HEK293 (cell line): ENCODE data around the gene SYNCRIP.

Experiments
- CTCF ChIA-PET: fragments of 350-600 bp; formaldehyde crosslinking; extraction: SDS; loops from one replicate; lab custom pipeline; 2021; ENCODE audit warnings: antibody characterized with exemption; lab: Yijun Ruan, JAX
- POLR2A ChIA-PET: fragments of 300-600 bp; formaldehyde crosslinking; extraction: SDS; loops from one replicate; lab custom pipeline; 2020; ENCODE audit warnings: antibody characterized with exemption, inconsistent platforms; lab: Yijun Ruan, JAX
- H3K27ac ChIP-seq: fragments of 200-500 bp; sonication (Bioruptor generic); 2 replicates; pipeline ENCODE4 v1.5.1; 2014; ENCODE audit warnings: low read depth, low read length, control low read depth, inconsistent platforms; ENCODE audit errors: extremely low read depth
- H3K36me3 ChIP-seq, 2 experiments: fragments of 200-500 bp in 1 of 2; sonication (Bioruptor generic) in 1 of 2; 1 replicate in 1 of 2; 2 replicates in 1 of 2; pipeline ENCODE4 v1.5.1; 2014 to 2017; ENCODE audit warnings: inconsistent platforms in 2 of 2, low read length in 2 of 2; ENCODE audit not compliant: control insufficient read depth in 2 of 2, insufficient read depth in 1 of 2
- H3K4me1 ChIP-seq: fragments of 200-500 bp; sonication (Bioruptor generic); 2 replicates; pipeline ENCODE4 v1.5.1; 2014; ENCODE audit warnings: mild to moderate bottlenecking, low read length, inconsistent platforms; ENCODE audit not compliant: control insufficient read depth, insufficient read depth
- H3K4me3 ChIP-seq: 2 replicates; pipeline ENCODE4 v1.5.1; 2011; ENCODE audit warnings: low read depth, mild to moderate bottlenecking, control low read depth, low read length, moderate library complexity
- H3K9me3 ChIP-seq: fragments of 200-500 bp; sonication (Bioruptor generic); 2 replicates; pipeline ENCODE4 v1.5.1; 2014; ENCODE audit warnings: low read depth, low read length, inconsistent platforms; ENCODE audit not compliant: control insufficient read depth, insufficient read depth
- HOXD13 ChIP-seq: sonication (generic); formaldehyde crosslinking; IDR thresholded peaks from 2 replicates; pipeline ENCODE4 v1.8.0; 2022; ENCODE audit warnings: missing genetic modification reagents, borderline replicate concordance
- OSR2 ChIP-seq: fragments of 450-650 bp; formaldehyde crosslinking; IDR thresholded peaks from 2 replicates; pipeline ENCODE4 v1.5.1; 2016; ENCODE audit warnings: missing biosample characterization, missing genetic modification characterization
- PRDM1 ChIP-seq: fragments of 450-650 bp; formaldehyde crosslinking; IDR thresholded peaks from 2 replicates; pipeline ENCODE4; 2016; ENCODE audit warnings: missing biosample characterization, missing genetic modification characterization
- PRDM4 ChIP-seq: fragments of 450-650 bp; formaldehyde crosslinking; IDR thresholded peaks from 2 replicates; pipeline ENCODE4 v1.5.1; 2017; ENCODE audit warnings: missing biosample characterization, missing genetic modification characterization
- SP7 ChIP-seq: fragments of 450-650 bp; formaldehyde crosslinking; IDR thresholded peaks from 2 replicates; pipeline ENCODE4 v1.5.1; 2016; ENCODE audit warnings: missing biosample characterization, missing genetic modification characterization
- TRIM28 ChIP-seq: IDR thresholded peaks from 2 replicates; pipeline ENCODE4 v1.6.1; 2011; ENCODE audit warnings: low read length, control low read depth, borderline replicate concordance
- ZNF10 ChIP-seq: fragments of 450-650 bp; formaldehyde crosslinking; IDR thresholded peaks from 2 replicates; pipeline ENCODE4 v1.5.1; 2017; ENCODE audit warnings: missing biosample characterization, missing genetic modification characterization
- ZNF280D ChIP-seq: fragments of 450-650 bp; formaldehyde crosslinking; IDR thresholded peaks from 2 replicates; pipeline ENCODE4 v1.5.1; 2016; ENCODE audit warnings: missing biosample characterization, missing genetic modification characterization
- ZNF423 ChIP-seq: fragments of 450-650 bp; formaldehyde crosslinking; IDR thresholded peaks from 2 replicates; pipeline ENCODE4 v1.5.1; 2016; ENCODE audit warnings: missing biosample characterization, missing genetic modification characterization
- ZNF529 ChIP-seq: fragments of 450-650 bp; formaldehyde crosslinking; IDR thresholded peaks from 2 replicates; pipeline ENCODE4 v1.5.1; 2017; ENCODE audit warnings: missing genetic modification characterization, missing biosample characterization; ENCODE audit not compliant: insufficient replicate concordance
- ZNF596 ChIP-seq: fragments of 450-650 bp; IDR thresholded peaks from 2 replicates; pipeline ENCODE4 v1.5.0; 2018; ENCODE audit warnings: missing biosample characterization, mild to moderate bottlenecking, missing genetic modification characterization, moderate library complexity
- ZNF600 ChIP-seq: fragments of 450-650 bp; formaldehyde crosslinking; IDR thresholded peaks from 2 replicates; pipeline ENCODE4 v1.5.1; 2016; ENCODE audit warnings: missing biosample characterization, missing genetic modification characterization
- ZNF623 ChIP-seq: fragments of 450-650 bp; formaldehyde crosslinking; IDR thresholded peaks from 2 replicates; pipeline ENCODE4 v1.5.1; 2016; ENCODE audit warnings: missing biosample characterization, missing genetic modification characterization
- ZNF664 ChIP-seq: fragments of 450-650 bp; formaldehyde crosslinking; IDR thresholded peaks from 2 replicates; pipeline ENCODE4 v1.5.1; 2016; ENCODE audit warnings: missing biosample characterization, missing genetic modification characterization
- TF ChIP-seq, protein P1 (sequence below): fragments of 450-650 bp; formaldehyde crosslinking; optimal IDR thresholded peaks from 2 replicates; pipeline ENCODE3; 2016; ENCODE audit warnings: missing biosample characterization, mild to moderate bottlenecking, missing genetic modification characterization
- TF ChIP-seq, protein P2 (sequence below): fragments of 450-650 bp; formaldehyde crosslinking; IDR thresholded peaks from 2 replicates; pipeline ENCODE4 v1.5.1; 2016; ENCODE audit warnings: missing biosample characterization, missing genetic modification characterization
- TF ChIP-seq, protein P3 (sequence below): fragments of 450-650 bp; formaldehyde crosslinking; IDR thresholded peaks from 2 replicates; pipeline ENCODE4 v1.5.1; 2017; ENCODE audit warnings: missing biosample characterization, missing genetic modification characterization

The SYNCRIP gene

GRCh38 chr6:85581572-85581971 lies 61.1 kb downstream of the SYNCRIP start (continued):
- TF ChIP-seq, protein P1, sequence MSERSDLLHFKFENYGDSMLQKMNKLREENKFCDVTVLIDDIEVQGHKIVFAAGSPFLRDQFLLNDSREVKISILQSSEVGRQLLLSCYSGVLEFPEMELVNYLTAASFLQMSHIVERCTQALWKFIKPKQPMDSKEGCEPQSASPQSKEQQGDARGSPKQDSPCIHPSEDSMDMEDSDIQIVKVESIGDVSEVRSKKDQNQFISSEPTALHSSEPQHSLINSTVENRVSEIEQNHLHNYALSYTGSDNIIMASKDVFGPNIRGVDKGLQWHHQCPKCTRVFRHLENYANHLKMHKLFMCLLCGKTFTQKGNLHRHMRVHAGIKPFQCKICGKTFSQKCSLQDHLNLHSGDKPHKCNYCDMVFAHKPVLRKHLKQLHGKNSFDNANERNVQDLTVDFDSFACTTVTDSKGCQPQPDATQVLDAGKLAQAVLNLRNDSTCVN (tag by site-specific recombination): no peak
- no peak for TF ChIP-seq ZNF280D (tag by site-specific recombination)
- no peak for TF ChIP-seq ZNF529 (tag by site-specific recombination)
- no peak for TF ChIP-seq ZNF596 (tag by site-specific recombination)
- no peak for TF ChIP-seq PRDM4

- Histone ChIP-seq H3K4me3 (no peak overlapping the region), H3K9me3 (no peaks in the 10 kb centered on the region), H3K27ac (no peak overlapping the region), H3K36me3 (no peaks in the 10 kb centered on the region), H3K4me1 (peaks cover 13% of the 10 kb centered on the region)
- TF ChIP-seq ZNF623 (no peak), ZNF10 (0 out of 2 replicates have a peak, but pooled peaks have one; percentile 17), ZNF600 (tag by site-specific recombination) (peak; percentile 78), OSR2 (tag by site-specific recombination) (peak; percentile 76)
- CTCF ChIA-PET: interaction anchor here (0.6 kb wide), 1 partner anchor 58 kb away, joined by 4 read pairs; no protein-coding TSS in a partner anchor
- POLR2A ChIA-PET: interaction anchor here (2.5 kb wide), 1 partner anchor 98 kb away, joined by 7 read pairs; no protein-coding TSS in a partner anchor
Measured at GRCh38 chr6:85580878-85581267, 61.8 kb downstream of the SYNCRIP start.

DNA sequence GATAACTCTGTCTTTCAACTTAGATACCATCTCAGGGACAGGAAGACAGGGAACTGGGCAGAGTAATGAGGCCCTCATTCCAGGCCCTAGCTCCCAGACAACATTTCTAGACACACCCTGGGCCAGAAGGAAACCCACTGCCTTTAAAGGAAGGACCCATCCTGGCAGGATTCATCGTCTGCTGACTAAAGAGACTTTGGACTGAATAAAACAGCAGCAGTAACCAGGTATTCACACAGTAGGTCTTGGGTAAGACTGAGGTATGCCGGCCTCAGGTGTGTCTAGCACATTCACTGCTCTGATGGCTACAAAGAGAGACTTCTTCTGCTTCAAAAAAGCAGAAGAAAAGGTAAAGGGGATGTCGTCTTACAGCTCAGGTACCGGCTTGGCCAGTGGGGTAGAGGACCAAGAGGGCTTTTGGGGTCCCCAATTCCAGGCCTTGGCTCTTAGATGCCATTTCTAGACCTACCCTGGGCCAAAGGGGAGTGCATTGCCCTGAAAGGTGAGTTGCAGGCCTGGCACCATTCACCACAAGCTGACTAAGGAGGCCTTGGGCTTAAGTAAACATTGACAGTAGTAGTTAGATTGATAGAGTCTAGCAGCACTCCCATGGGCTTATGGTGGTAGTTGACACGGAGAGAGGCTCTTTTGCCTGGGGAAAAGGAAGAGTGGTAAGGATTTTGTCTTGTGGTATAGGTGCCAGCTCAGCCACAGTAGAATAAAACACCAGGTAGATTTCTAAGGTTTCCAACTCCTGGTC lies 62.4 kb downstream of the SYNCRIP start:
- Histone ChIP-seq H3K36me3 (no peaks in the 10 kb centered on the region), H3K4me1 (peaks cover 13% of the 10 kb centered on the region), H3K4me3 (no peak overlapping the region), H3K9me3 (no peaks in the 10 kb centered on the region), H3K27ac (no peak overlapping the region)
- ChIA-PET POLR2A (interaction anchor here (2.5 kb wide), 1 partner anchor 98 kb away, joined by 7 read pairs; no protein-coding TSS in a partner anchor), CTCF (interaction anchor here (0.6 kb wide), 1 partner anchor 58 kb away, joined by 4 read pairs; no protein-coding TSS in a partner anchor)
- TF ChIP-seq PRDM1 (tag by site-specific recombination): no peak
- TF ChIP-seq, protein P2, sequence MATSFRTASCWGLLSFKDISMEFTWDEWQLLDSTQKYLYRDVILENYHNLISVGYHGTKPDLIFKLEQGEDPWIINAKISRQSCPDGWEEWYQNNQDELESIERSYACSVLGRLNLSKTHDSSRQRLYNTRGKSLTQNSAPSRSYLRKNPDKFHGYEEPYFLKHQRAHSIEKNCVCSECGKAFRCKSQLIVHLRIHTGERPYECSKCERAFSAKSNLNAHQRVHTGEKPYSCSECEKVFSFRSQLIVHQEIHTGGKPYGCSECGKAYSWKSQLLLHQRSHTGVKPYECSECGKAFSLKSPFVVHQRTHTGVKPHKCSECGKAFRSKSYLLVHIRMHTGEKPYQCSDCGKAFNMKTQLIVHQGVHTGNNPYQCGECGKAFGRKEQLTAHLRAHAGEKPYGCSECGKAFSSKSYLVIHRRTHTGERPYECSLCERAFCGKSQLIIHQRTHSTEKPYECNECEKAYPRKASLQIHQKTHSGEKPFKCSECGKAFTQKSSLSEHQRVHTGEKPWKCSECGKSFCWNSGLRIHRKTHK (tag by site-specific recombination): no peak
- 0 out of 2 replicates have a peak, but pooled peaks have one; percentile 15 for TF ChIP-seq ZNF423 (tag by site-specific recombination)
- no peak for TF ChIP-seq SP7
- peak; percentile 54 for TF ChIP-seq TRIM28
- TF ChIP-seq, protein P3, sequence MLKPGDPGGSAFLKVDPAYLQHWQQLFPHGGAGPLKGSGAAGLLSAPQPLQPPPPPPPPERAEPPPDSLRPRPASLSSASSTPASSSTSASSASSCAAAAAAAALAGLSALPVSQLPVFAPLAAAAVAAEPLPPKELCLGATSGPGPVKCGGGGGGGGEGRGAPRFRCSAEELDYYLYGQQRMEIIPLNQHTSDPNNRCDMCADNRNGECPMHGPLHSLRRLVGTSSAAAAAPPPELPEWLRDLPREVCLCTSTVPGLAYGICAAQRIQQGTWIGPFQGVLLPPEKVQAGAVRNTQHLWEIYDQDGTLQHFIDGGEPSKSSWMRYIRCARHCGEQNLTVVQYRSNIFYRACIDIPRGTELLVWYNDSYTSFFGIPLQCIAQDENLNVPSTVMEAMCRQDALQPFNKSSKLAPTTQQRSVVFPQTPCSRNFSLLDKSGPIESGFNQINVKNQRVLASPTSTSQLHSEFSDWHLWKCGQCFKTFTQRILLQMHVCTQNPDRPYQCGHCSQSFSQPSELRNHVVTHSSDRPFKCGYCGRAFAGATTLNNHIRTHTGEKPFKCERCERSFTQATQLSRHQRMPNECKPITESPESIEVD (tag by site-specific recombination): no peak
- no peak for TF ChIP-seq HOXD13
- TF ChIP-seq ZNF664 (tag by site-specific recombination): no peak
